Kidney epithelial cell (primary cell): ENCODE measurements around the gene ALKBH5. TPM values are rescaled to one million over a fixed set of nuclear protein-coding genes. Genes with fewer than 3 reads are reported as not detected.
A peak's percentile ranks its signal among the peaks of the same experiment; 100 is the strongest.

Experiments
- DNase-seq: peaks from one replicate; pipeline ENCODE4 v3.0.0-alpha.2; 2010; ENCODE audit warnings: low read depth
- H3K27me3 ChIP-seq: 2 replicates; pipeline ENCODE4 v1.6.0; 2011; ENCODE audit warnings: low read length; ENCODE audit not compliant: control insufficient read depth, insufficient read depth
- H3K36me3 ChIP-seq: 2 replicates; pipeline ENCODE4 v1.5.1; 2011; ENCODE audit warnings: low read length; ENCODE audit not compliant: control insufficient read depth, insufficient read depth
- H3K4me3 ChIP-seq: 2 replicates; pipeline ENCODE4 v1.5.1; 2011; ENCODE audit warnings: low read depth, mild to moderate bottlenecking, control low read depth, low read length
- CTCF ChIP-seq: IDR thresholded peaks from 2 replicates; pipeline ENCODE4 v1.5.1; 2011; ENCODE audit warnings: mild to moderate bottlenecking, moderate library complexity, low read length, control low read depth, inconsistent platforms; ENCODE audit not compliant: insufficient read depth, poor library complexity, severe bottlenecking
- total RNA-seq: library from RNA; depleted of rRNA; stranded (reverse); fragments of >200 nt; gene quantifications from 2 replicates; pipeline ENCODE4 v1.2.3, GENCODE V29; 2015

Gene ALKBH5
- 103 and 105 TPM in 2 replicates for total RNA-seq

GRCh38 chr17:18183334-18184142 lies at the start of gene ALKBH5:
TSS of gene ALKBH5 (plus strand) at chr17:18183828. CDS start at chr17:18184244, 416 bp downstream.
- peak; percentile 99 for DNase-seq

GRCh38 chr17:18136357-18136756 lies 47.3 kb upstream of the ALKBH5 start:
- no peak for TF ChIP-seq CTCF
- Histone ChIP-seq H3K27me3 (peaks cover 3% of the 10 kb centered on the region), H3K4me3 (no peak overlapping the region), H3K36me3 (no peaks in the 10 kb centered on the region)
- DNase-seq = no peak

More at GRCh38 chr17:18183334-18184142, at the start of gene ALKBH5:
- Histone ChIP-seq H3K36me3 (no peaks in the 10 kb centered on the region), H3K4me3 (peak within 1 kb of the TSS; percentile 83), H3K27me3 (no peaks in the 10 kb centered on the region)
- TF ChIP-seq CTCF = peak; percentile 35

- no peaks in the 10 kb centered on the region for H3K36me3 ChIP-seq
- no peak for DNase-seq
- peaks cover 3% of the 10 kb centered on the region for H3K27me3 ChIP-seq
- TF ChIP-seq CTCF = no peak
- H3K4me3 ChIP-seq = no peak overlapping the region
Observed at GRCh38 chr17:18138065-18138749, 45.4 kb upstream of the ALKBH5 start.

GRCh38 chr17:18139092-18139491 lies 44.5 kb upstream of the ALKBH5 start:
- DNase-seq = no peak
- Histone ChIP-seq H3K36me3 (no peaks in the 10 kb centered on the region), H3K4me3 (no peak overlapping the region), H3K27me3 (peaks cover 3% of the 10 kb centered on the region)
- no peak for TF ChIP-seq CTCF

- no peak for DNase-seq
- Histone ChIP-seq H3K4me3 (no peak overlapping the region), H3K36me3 (no peaks in the 10 kb centered on the region), H3K27me3 (peaks cover 3% of the 10 kb centered on the region)
- no peak for TF ChIP-seq CTCF
Observed at GRCh38 chr17:18139498-18139897, 44.1 kb upstream of the ALKBH5 start.
